Fibroblast of mammary gland (primary cell): Measurements from ENCODE around the gene PGAP1.

Experiments
- DNase-seq: peaks from one replicate; pipeline ENCODE4 v3.0.0-alpha.2; 2010; ENCODE audit warnings: low read depth
- H3K4me3 ChIP-seq: 2 replicates; pipeline ENCODE4 v1.5.1; 2011; ENCODE audit warnings: low read depth, mild to moderate bottlenecking, low read length, moderate library complexity; ENCODE audit not compliant: control insufficient read depth
- CTCF ChIP-seq: conservative IDR thresholded peaks from 2 replicates; pipeline ENCODE4 v1.5.1; 2011; ENCODE audit warnings: low read depth, low read length, inconsistent platforms; ENCODE audit not compliant: control insufficient read depth, insufficient read depth

Gene PGAP1

DNA sequence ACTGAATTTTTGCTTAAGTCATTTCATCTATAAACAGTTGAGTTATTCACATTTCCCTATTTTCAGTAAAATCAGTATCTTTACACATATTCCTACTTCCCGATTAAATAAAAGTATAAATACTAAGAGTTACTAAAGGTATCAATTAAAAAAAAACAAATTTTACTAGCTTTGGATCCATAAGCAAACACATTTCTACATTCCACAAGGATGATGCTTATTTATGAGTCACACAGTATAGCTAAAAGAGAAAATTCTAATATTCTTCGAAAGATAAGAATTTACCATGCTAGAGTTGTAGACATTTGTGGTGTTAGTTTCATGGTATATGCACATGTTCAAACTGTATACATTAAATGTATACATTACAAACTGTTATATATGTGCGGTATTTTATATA is 23.7 kb downstream of the PGAP1 start:
- TF ChIP-seq CTCF = no peak
- DNase-seq = peak; percentile 17
- H3K4me3 ChIP-seq = no peak overlapping the region

DNA sequence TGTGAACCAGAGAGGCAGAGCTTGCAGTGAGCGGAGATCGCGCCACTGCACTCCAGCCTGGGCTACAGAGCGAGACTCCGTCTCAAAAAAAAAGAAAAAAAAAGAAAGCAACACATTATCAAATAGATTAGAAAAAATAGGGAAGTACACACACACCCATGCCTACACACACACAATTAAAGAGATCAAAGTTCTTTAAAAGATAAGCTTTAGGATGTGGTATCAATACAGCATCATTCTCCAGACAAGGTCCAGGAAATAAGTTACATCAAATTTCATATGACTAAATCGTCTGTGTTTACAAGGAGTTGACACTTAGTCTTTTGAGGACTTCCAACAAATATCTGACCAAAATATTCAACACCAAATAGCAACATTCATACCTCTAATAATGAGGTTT is 25.7 kb downstream of the PGAP1 start:
- no peak for TF ChIP-seq CTCF
- H3K4me3 ChIP-seq = no peak overlapping the region
- DNase-seq = no peak

DNA sequence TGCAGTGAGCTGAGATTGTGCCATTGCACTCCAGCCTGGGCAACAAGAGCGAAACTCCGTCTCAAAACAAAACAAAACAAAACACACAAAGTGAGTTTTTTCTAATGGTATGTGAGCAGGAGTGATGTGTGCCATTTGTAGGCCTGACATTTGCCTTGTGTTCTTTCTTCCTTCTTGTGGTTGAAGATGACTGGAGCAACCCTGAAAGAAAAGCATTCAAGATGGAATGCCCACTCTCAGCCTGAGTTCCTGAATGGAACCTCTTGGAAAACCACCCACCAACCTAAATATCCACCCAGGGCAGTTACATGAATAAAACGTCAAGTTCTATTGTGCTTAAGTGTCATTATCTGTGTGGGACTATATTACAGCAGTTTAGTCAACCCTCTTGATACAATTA is 26.5 kb downstream of the PGAP1 start:
- no peak for DNase-seq
- no peak for TF ChIP-seq CTCF
- H3K4me3 ChIP-seq = no peak overlapping the region

- TF ChIP-seq CTCF = no peak
- DNase-seq = no peak
Observed at GRCh38 chr2:196891136-196891535, 35.4 kb downstream of the PGAP1 start.

DNA sequence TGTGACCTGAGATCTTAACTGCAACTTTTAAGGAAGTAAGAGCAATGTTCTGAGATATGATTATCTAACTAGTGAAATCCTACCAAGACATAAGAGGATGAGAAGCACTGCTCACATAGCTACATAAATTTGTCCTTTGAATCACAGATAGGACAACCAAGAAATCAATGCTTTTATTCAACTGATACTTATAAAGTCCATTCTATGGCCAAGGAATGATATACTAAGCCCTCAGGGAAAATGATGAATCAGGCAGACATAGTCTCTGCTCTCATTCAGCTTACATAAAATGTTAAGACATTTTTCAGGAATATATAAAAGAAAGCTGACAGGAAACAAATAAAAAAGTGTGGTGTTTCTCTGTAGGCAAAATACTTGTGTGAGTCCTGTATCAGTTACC is 39.1 kb downstream of the PGAP1 start:
- no peak for DNase-seq
- TF ChIP-seq CTCF = no peak

More at GRCh38 chr2:196891136-196891535, 35.4 kb downstream of the PGAP1 start:
- no peak overlapping the region for H3K4me3 ChIP-seq

GRCh38 chr2:196884368-196884767 is 42.1 kb downstream of the PGAP1 start:
- no peak for DNase-seq
- no peak for TF ChIP-seq CTCF
- H3K4me3 ChIP-seq = no peak overlapping the region

More for the DNA sequence above, 39.1 kb downstream of the PGAP1 start:
- no peak overlapping the region for H3K4me3 ChIP-seq

DNA sequence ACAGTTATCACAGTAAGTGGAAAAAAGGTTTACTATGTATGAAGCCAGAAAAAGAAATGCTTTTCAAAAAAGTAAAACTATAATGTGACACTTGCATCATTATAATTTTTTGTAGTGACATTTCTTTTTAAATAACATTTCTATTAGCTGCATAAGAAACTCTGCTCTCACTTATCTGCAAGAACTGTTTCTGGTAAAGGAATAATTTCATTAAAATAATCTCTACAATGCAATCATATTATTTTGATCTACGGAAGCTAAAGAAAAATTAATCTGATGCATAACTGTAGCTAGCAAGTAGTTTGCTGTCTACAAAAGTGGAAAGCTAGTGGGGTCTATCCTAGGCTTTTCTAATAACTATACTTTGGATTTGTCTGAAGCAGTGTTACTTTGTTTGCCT is 50.1 kb downstream of the PGAP1 start:
- DNase-seq = no peak
- TF ChIP-seq CTCF = no peak
- H3K4me3 ChIP-seq = no peak overlapping the region
